HG03439 (cell line): ENCODE data around the gene MANEA.
"Not testable (repeated sequence)": the region's sequence is repeated elsewhere in the genome, so short reads cannot be mapped to it uniquely, and the experiment has no call there.

ENCODE experiments used
- ATAC-seq: cut with Tn5 transposase; IDR thresholded peaks from one replicate; pipeline ENCODE4 v1.9.1; 2021; ENCODE audit warnings: mild to moderate bottlenecking, moderate library complexity; ENCODE audit not compliant: unreplicated experiment

MANEA gene, protein sequence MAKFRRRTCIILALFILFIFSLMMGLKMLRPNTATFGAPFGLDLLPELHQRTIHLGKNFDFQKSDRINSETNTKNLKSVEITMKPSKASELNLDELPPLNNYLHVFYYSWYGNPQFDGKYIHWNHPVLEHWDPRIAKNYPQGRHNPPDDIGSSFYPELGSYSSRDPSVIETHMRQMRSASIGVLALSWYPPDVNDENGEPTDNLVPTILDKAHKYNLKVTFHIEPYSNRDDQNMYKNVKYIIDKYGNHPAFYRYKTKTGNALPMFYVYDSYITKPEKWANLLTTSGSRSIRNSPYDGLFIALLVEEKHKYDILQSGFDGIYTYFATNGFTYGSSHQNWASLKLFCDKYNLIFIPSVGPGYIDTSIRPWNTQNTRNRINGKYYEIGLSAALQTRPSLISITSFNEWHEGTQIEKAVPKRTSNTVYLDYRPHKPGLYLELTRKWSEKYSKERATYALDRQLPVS

DNA sequence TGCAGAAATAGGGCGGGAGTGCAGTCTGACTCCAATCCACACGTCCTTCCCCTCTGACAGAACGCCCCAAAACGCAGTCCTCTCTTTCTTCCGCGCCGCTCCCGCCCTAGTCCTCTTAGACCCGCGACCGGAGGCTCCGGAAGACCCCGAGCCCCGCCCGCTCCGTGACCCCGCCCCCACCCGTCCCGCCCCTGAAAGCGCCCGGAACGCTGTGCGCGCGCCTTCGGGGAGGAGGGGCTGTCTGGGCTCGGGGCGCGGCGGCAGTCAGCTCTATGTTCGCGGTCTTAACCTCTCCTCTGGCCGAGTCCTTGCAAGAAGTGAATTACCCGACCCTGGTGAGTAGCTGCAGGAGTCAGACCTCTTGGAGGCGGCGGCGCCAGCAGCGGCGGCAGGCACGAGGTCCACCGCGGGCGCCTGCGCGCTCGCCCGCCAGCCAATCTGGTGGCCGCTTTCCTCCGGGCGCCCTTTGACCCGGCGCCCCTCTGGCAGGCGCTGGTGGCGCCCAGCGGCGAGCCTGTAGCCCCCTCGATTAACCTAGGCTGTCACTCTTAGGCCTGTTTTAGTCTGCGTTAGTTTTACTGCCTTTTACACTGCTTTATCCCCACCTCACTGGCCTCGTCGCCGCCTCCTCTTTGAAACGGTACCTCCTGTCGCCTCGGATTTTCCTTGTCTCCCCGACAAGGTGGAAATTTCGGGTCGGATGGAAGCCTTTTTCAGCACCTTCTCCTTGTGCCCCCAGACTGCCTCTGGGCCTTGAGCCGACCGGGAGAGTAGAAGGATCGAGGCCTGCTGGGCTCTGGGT lies at the start of gene MANEA:
MANEA (plus strand) TSS at position 232 of the 802 bp plus-strand sequence. CDS start 8,905 bp downstream, outside the sequence.
- peak; percentile 76 for ATAC-seq

- no peak for ATAC-seq
These were observed 47.6 kb upstream of the MANEA start for GRCh38 chr6:95529762-95530161.

DNA sequence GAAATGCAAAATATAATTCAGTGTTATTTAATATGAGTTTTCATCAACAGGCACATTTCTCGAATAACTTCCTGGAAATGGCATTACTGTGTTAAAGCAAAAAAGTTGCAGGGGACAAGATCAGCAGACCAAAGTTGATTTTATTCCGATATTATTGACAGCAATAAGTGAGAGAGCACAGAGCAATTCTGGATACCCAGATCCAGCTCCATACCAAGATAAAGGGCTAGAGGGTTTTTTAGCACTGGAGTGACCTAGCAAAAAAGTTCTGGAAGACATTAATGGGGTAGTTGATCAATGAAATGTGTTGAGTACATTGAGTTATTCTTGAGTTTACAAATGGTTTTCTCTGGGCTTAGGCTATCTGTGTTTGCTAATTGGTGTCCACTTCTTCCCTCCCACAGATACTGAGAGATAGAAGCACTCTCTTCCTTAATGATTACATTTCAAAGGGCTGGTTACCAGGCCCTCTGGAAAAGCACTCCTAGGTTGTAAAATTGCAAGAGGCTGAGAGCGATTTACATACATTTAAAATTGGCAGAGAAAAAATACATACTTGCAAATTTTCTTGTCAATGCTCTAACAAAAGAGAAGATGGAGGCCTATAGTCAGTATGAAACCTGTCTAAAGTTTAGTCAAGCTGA lies 47.0 kb upstream of the MANEA start:
- ATAC-seq, result no peak

DNA sequence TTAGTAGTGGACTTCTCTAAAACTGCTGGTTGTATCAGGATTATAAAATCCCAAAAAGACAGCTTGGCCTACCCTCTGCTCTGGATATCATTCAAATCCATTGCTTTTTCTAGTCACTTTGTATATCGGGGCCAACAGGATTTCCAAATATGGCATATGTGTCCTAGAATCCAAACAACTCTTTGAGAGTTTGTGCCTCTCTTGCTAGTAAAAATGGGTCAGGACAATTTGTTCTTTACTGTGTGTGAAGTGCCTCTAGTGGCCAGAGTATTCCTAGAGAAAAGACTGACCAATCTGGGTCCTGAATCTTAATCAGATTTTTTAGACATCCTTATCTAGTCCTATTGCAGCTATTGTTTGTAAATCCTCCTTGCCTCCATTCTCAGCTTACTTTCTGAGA lies 33.5 kb upstream of the MANEA start:
- ATAC-seq, result no peak

- no peak for ATAC-seq
These were observed 32.7 kb upstream of the MANEA start for GRCh38 chr6:95544517-95545225.

GRCh38 chr6:95545226-95545625 lies 32.1 kb upstream of the MANEA start:
- ATAC-seq, result no peak

DNA sequence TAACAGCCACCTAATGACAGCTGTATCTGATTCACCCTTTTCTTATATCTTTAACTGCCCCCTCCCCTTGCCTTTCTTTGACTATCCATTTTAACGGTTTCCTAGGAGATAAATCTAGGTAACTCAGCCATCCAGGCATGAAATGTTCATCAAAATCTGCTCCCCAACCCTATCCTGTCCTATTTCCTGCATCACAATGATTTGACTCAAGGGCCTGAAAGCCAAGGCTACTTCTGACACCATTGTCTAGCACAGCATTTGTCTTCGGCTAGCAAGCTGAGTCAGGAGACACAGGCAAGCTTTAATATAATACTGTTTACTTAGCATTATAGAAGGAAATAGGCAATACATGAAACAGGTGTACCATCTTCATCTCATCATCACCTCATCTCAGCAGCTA lies 31.6 kb upstream of the MANEA start:
- ATAC-seq, result no peak

DNA sequence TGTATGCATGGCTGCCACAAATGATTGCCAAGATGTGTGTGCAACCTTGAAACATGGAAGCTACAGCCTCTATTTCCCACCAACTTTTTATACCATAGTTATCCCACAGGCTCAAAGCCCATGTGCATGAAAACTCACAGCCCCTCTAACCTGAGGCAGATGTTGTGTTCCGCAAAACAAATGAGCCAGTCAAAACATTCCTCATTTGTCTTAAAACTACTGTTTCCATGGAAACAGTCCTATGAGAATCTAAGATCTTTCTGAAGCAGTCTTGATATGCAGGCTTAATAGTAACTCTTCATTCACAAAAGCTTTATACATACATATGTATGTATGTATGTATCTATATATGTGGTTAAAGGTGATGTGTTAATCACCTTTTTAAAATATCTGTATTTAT lies 31.2 kb upstream of the MANEA start:
- no peak for ATAC-seq

DNA sequence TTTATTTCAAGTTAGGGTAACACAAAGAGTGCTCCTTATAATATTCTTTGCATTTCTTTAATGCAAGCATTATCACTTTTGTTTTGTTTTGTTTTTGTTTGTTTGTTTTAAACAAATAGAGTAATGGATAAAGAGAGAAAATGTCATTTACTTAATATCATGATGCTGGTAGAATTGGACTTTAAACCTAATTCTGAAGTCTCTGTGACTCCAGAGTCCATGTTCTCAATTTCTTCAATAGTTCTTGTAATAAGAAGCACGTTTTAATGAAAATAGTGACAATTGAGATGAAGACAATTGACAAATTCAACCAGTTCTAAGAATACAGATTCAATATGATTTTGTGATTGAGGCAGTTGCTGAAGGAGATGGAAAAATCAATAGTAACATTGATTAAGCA lies 30.3 kb upstream of the MANEA start:
- no peak for ATAC-seq

GRCh38 chr6:95548188-95548786 lies 29.0 kb upstream of the MANEA start:
- no peak for ATAC-seq

- ATAC-seq, result no peak
These were observed 25.5 kb upstream of the MANEA start for GRCh38 chr6:95551678-95552324.

- ATAC-seq, result no peak
These were observed 23.5 kb upstream of the MANEA start for GRCh38 chr6:95553880-95554279.

GRCh38 chr6:95560956-95561355 lies 16.4 kb upstream of the MANEA start:
- not testable (repeated sequence) for ATAC-seq

DNA sequence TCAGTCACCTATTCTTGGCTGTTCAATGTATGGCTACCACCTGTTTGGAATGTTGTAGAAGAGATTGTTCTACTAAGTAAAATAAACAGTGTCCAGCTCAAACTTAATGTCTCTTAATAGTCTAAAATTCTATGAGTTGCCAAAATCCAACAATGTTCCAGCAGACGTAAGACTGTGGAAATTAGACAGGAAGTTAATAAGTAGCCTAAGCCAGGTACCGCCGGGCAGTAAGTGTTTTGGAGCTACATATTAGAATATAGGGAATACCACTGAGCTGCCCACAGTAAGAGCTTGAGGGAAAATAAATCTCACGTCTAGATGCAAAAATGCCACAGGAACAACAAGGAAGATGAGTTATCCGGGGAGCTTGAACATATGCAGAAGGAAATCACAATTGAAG lies 7.8 kb upstream of the MANEA start:
- no peak for ATAC-seq

DNA sequence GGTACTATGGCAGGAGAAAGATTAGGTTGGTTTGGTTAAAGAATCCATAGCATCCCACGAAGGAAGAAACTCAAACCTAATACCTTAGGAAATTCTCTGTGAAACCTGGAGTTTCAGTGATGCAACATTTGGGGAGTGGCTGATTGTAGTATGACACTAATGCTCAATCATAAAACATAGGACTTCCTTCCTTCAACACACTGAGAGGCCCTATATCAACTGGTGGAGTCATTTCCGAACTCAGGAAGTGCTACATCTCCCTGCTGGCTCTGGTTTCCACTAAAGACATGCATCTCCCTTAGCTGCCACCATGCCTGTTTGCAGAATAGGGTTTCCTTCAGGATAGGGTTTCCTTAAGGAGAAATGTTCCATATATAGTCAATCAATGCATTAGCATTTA lies 5.2 kb upstream of the MANEA start:
- ATAC-seq, result no peak

DNA sequence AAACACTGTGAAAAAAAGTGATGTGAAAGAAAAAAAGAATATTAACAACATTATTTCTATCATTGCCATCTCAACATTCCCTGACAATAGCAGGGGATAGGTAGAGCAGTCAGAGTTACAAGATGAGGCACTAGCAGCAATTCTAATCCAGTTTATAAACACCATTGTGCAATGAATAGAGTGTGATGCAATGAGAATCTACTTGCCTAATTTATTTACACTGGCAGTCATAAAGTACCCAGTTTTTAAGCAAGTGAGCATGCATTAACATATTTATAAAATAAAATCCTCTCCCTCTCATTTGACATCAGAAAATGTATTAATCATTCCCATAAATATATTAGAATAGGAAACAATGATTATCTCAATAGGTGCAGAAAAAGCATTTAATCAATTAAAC lies 2.5 kb upstream of the MANEA start:
- no peak for ATAC-seq

DNA sequence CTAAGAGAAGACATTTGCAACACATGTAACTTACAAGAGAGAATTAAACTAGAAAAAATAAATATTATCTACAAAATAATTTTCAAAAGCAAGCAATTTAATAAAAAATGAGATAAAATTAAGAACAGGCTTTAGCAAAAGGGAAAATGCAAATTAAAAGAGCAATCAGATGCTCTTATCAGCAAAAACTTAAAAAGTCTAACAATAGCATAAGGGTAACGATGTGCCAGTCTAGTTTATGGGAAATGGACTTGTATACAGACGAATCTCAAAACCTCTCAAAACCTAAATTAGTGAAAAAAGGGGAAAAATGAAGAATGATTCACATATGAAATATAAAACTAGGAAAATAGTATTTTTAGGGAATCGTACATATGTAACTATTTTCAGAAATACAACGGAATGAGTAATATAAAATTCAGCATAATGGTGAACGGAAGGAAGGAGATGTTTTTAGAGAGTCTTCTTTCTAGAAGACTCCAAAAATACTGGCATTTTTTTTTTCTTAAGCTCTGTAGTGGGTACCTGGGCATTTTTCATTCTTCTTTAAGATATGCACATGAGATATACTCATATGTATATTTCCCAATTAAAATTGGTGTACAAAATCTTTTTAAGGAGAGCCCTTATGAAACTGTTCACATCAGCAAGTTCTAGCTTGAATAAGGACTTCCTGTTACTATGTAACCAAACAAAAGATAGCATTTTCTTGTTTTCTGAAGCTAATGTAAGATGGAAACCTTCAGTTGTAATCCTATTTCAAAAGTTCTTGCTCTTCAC lies 927 bp upstream of the MANEA start:
- ATAC-seq, result peak; percentile 33

- no peak for ATAC-seq
These were observed 384 bp upstream of the MANEA start for GRCh38 chr6:95576998-95577303.

GRCh38 chr6:95578106-95578410 lies 723 bp downstream of the MANEA start:
- ATAC-seq, result peak; percentile 10

DNA sequence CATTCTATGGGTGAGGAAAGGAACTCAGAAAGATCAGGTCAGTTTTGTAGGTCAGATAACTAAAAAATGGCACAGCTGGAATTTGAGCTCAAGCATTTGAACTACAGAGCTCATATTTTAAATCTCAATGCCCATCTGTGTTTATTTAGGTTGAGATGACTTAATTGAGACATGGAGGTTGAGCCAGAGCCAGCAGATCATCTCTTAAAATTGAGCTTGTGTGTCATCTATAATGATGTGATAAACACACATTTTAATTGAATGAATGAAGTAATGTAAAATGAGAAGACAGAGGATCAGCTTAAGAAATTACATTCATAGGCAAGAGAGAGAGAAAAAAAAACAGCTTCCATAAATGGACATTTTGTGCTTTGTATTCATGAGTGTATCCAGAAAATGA lies 3.7 kb downstream of the MANEA start:
- no peak for ATAC-seq
